ENCODE data around the gene NTRK3.

The NTRK3 gene

DNA sequence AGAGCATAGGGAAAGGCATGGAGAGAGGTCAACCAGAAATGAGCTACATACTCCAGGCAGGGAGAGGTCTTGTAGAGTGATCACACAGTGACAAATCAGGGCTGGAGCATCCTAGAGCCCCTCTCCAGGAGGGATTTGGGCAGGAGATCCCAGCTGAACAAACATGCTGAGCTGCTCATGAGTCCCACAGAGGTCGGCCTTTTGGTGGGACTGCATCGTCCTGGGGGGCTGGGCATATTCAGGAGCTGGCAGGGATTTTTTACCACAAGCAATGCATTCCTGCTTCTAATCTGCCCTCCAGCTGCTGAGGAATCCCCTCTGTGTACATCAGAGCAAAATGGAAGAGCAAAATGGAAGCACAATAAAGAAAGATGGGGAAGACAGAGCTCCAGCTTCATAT is 94.9 kb downstream of the NTRK3 start:
- TF ChIP-seq, protein P1, sequence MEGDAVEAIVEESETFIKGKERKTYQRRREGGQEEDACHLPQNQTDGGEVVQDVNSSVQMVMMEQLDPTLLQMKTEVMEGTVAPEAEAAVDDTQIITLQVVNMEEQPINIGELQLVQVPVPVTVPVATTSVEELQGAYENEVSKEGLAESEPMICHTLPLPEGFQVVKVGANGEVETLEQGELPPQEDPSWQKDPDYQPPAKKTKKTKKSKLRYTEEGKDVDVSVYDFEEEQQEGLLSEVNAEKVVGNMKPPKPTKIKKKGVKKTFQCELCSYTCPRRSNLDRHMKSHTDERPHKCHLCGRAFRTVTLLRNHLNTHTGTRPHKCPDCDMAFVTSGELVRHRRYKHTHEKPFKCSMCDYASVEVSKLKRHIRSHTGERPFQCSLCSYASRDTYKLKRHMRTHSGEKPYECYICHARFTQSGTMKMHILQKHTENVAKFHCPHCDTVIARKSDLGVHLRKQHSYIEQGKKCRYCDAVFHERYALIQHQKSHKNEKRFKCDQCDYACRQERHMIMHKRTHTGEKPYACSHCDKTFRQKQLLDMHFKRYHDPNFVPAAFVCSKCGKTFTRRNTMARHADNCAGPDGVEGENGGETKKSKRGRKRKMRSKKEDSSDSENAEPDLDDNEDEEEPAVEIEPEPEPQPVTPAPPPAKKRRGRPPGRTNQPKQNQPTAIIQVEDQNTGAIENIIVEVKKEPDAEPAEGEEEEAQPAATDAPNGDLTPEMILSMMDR (IDR thresholded peaks at IDR 0.05; ENCODE audit: low read depth, low read length, missing control alignments): no peak
- in situ Hi-C loops (cut with HindIII; ENCODE audit: low sequenced_read_pairs): no loop called here
- no peak for DNase-seq (ENCODE audit: low read depth)
- no peak overlapping the region for H3K4me3 ChIP-seq (ENCODE audit: low read depth, low read length)

DNA sequence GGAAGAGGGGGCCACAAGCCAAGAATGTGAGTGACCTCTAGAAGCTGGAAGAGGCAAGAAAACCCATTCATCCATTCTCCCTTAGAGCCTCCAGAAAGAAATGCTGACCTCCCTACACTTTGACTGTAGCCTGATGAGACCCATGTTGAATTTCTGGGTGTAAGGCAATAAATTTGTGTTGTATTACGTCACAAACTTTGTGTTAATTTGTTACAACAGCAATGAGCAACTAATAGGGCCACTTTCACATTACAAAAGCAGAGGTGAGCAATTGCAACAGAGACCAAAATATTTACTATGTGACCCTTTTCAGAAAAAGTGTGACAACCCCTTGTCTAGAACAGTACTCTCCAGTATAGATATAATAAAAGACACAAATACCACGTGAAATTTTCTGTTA is 101.2 kb downstream of the NTRK3 start:
- no peak overlapping the region for H3K4me3 ChIP-seq (ENCODE audit: low read depth, low read length)
- in situ Hi-C loops (cut with HindIII; ENCODE audit: low sequenced_read_pairs): no loop called here
- DNase-seq (ENCODE audit: low read depth): no peak
- TF ChIP-seq, protein P1 (IDR thresholded peaks at IDR 0.05; ENCODE audit: low read depth, low read length, missing control alignments): no peak

DNA sequence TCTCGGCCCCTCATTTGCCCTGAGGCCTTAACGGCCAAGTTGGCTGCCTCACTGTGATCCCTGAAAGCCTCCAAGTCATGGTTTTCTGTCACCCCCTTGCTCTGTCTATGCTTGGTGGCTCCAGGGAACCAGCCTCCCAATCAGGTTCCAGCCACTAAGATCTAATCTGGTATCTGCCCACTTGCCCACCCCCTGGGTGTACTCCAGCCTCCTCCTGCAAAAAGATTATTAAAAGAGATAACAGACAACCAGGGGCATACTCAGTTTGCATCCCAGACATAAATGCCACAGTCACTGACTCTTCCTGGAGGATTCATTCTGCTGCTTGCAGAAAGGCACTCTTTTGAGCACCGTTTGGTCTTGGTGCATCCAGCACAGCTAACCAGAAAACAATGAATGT is 103.9 kb downstream of the NTRK3 start:
- TF ChIP-seq, protein P1 (IDR thresholded peaks at IDR 0.05; ENCODE audit: low read depth, low read length, missing control alignments): no peak

DNA sequence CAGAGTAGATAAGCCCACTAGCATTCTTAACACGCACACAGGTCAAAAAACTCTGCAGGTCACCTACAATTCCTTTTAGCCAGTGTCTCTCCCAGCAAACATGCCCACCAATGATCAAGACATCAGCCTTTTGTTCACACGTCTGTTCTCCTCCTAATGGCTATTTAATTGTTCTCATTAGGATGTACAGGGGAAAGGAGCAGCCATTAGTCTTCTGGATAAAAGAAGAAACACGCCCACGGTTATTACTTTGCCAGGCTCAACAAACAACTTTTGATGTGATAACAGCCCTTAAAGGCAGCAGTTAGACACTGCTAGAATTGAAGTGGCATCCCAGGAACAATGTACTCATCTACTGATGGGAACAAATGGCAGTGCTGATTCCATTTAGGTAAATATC is 108.8 kb downstream of the NTRK3 start:
- DNase-seq (ENCODE audit: low read depth): no peak
- in situ Hi-C loops (cut with HindIII; ENCODE audit: low sequenced_read_pairs): no loop called here
- H3K4me3 ChIP-seq (ENCODE audit: low read depth, low read length): no peak overlapping the region
- TF ChIP-seq, protein P1 (IDR thresholded peaks at IDR 0.05; ENCODE audit: low read depth, low read length, missing control alignments): no peak

More for the DNA sequence above, 103.9 kb downstream of the NTRK3 start:
- H3K4me3 ChIP-seq (ENCODE audit: low read depth, low read length): no peak overlapping the region
- in situ Hi-C loops (cut with HindIII; ENCODE audit: low sequenced_read_pairs): no loop called here
- no peak for DNase-seq (ENCODE audit: low read depth)

DNA sequence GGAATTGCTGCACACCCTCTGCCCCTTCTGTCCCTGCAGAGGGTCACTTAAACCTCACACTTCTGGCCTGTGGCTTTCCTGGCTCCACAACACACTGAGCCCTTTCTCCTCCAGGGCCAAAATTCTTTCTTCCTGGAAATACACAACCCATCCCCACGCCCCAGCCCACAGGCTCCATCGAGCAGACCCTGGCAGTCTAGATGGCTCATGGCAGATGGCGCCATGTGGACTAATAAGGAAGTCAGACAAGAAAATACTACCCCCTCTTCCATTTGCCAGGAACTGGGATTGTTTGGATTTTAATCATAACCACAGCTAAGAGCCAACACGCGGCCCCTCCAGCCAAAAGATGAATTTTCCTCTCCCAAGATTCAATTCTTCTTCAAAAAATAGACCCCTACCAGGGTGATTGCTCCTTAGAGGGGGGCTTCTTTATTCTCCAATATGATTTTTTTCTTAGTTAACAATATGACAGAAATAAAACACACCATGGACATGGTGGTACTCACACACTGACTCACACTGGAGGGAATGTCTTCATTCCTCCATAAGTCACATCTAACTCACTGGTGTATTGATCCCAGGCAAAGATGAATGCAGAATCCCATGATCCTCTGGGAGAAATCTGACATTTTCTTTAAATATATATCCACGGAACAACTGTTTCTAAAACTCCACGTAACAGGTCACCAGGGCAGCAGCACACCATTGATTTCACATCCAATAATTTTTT is 111.5 kb downstream of the NTRK3 start:
- H3K4me3 ChIP-seq (ENCODE audit: low read depth, low read length): no peak overlapping the region
- in situ Hi-C loops (cut with HindIII; ENCODE audit: low sequenced_read_pairs): no loop called here
- no peak for DNase-seq (ENCODE audit: low read depth)
- TF ChIP-seq, protein P1 (IDR thresholded peaks at IDR 0.05; ENCODE audit: low read depth, low read length, missing control alignments): no peak

DNA sequence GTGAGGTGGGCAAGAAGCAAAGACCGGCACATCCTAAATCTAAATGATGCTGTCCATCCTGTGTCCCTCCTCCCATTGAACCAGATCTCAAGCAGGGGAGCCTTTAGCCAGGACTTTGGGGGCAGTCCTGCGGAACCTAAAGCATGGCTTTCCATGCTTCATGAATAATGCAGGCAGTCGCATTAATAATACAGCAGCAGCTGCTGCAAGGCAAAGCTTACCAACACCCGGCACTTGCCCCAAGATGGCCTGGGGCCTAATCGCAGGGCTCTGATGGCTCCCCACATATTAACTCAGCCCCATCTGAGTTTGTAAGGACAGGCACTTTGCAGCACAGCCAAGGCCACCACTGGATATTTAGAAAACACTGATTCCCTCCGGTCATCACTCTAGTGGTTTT is 114.4 kb downstream of the NTRK3 start:
- TF ChIP-seq, protein P1 (IDR thresholded peaks at IDR 0.05; ENCODE audit: low read depth, low read length, missing control alignments): no peak
- in situ Hi-C loops (cut with HindIII; ENCODE audit: low sequenced_read_pairs): no loop called here
- H3K4me3 ChIP-seq (ENCODE audit: low read depth, low read length): no peak overlapping the region
- no peak for DNase-seq (ENCODE audit: low read depth)
